SK-N-SH treated with all-trans-retinoic acid at 6 μM for 48 hours (cell line): ENCODE data around the gene DPF3.

Source experiments
- ARNTL ChIP-seq: fragments of 450-650 bp; formaldehyde crosslinking; IDR thresholded peaks from 2 replicates; pipeline ENCODE4 v1.5.0; 2020; ENCODE audit warnings: low read depth, mild to moderate bottlenecking, moderate library complexity, borderline replicate concordance
- CSDC2 ChIP-seq: fragments of 250-450 bp; sonication (Bioruptor Pico); IDR thresholded peaks from 2 replicates; pipeline ENCODE4 v1.5.0; 2020; ENCODE audit warnings: mild to moderate bottlenecking, moderate library complexity
- PPARA ChIP-seq: fragments of 250-450 bp; sonication (Bioruptor Pico); IDR thresholded peaks from 2 replicates; pipeline ENCODE4 v1.5.0; 2020; ENCODE audit warnings: mild to moderate bottlenecking, borderline replicate concordance
- ZFP3 ChIP-seq: fragments of 250-450 bp; sonication (Bioruptor Pico); IDR thresholded peaks from 2 replicates; pipeline ENCODE4 v1.5.0; 2020; ENCODE audit warnings: mild to moderate bottlenecking, moderate library complexity
- ZFP30 ChIP-seq: fragments of 450-650 bp; formaldehyde crosslinking; IDR thresholded peaks from 2 replicates; pipeline ENCODE4 v1.5.0; 2022; ENCODE audit warnings: mild to moderate bottlenecking, moderate library complexity
- TF ChIP-seq, protein P1 (sequence below): fragments of 250-450 bp; sonication (Bioruptor Pico); IDR thresholded peaks from 2 replicates; pipeline ENCODE4 v1.8.0; 2020; ENCODE audit warnings: mild to moderate bottlenecking, moderate library complexity, borderline replicate concordance
- TF ChIP-seq, protein P2 (sequence below): fragments of 250-450 bp; sonication (Bioruptor Pico); IDR thresholded peaks from 2 replicates; pipeline ENCODE4 v1.5.0; 2020; ENCODE audit warnings: mild to moderate bottlenecking, moderate library complexity

DNA sequence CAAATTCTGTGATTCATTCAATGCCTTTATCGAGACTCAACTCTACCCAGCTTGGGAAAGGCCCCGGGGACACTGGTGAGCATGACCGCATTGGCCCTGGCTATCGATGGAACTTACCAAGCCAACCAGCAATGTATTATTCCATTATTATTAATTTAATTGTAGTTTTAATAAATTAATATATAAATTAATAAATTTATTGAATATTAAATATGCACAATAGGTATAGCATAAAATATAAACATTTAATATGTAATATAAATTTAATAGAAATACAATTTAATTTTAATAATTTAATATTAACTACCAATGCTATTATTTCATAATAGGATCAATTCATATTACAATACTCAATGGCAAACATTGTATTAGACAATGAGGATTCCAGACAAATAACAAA, 163.4 kb downstream of the DPF3 start:
- TF ChIP-seq, protein P1, sequence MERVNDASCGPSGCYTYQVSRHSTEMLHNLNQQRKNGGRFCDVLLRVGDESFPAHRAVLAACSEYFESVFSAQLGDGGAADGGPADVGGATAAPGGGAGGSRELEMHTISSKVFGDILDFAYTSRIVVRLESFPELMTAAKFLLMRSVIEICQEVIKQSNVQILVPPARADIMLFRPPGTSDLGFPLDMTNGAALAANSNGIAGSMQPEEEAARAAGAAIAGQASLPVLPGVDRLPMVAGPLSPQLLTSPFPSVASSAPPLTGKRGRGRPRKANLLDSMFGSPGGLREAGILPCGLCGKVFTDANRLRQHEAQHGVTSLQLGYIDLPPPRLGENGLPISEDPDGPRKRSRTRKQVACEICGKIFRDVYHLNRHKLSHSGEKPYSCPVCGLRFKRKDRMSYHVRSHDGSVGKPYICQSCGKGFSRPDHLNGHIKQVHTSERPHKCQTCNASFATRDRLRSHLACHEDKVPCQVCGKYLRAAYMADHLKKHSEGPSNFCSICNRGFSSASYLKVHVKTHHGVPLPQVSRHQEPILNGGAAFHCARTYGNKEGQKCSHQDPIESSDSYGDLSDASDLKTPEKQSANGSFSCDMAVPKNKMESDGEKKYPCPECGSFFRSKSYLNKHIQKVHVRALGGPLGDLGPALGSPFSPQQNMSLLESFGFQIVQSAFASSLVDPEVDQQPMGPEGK (CRISPR knock-in tag): no peak
- TF ChIP-seq ARNTL (no peak), ZFP3 (CRISPR knock-in tag) (no peak), ZFP30 (CRISPR knock-in tag) (no peak), PPARA (CRISPR knock-in tag) (no peak), CSDC2 (CRISPR knock-in tag) (no peak)
- TF ChIP-seq, protein P2, sequence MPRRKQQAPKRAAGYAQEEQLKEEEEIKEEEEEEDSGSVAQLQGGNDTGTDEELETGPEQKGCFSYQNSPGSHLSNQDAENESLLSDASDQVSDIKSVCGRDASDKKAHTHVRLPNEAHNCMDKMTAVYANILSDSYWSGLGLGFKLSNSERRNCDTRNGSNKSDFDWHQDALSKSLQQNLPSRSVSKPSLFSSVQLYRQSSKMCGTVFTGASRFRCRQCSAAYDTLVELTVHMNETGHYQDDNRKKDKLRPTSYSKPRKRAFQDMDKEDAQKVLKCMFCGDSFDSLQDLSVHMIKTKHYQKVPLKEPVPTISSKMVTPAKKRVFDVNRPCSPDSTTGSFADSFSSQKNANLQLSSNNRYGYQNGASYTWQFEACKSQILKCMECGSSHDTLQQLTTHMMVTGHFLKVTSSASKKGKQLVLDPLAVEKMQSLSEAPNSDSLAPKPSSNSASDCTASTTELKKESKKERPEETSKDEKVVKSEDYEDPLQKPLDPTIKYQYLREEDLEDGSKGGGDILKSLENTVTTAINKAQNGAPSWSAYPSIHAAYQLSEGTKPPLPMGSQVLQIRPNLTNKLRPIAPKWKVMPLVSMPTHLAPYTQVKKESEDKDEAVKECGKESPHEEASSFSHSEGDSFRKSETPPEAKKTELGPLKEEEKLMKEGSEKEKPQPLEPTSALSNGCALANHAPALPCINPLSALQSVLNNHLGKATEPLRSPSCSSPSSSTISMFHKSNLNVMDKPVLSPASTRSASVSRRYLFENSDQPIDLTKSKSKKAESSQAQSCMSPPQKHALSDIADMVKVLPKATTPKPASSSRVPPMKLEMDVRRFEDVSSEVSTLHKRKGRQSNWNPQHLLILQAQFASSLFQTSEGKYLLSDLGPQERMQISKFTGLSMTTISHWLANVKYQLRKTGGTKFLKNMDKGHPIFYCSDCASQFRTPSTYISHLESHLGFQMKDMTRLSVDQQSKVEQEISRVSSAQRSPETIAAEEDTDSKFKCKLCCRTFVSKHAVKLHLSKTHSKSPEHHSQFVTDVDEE (CRISPR knock-in tag): no peak
